Keratinocyte (primary cell): ENCODE measurements around the gene NXNL1. TPM values are rescaled to one million over a fixed set of nuclear protein-coding genes. Genes with fewer than 3 reads are reported as not detected.
A peak's percentile ranks its signal among the peaks of the same experiment; 100 is the strongest.

Source experiments
- DNase-seq: peaks from one replicate; pipeline ENCODE4 v3.0.0-alpha.2; 2011; ENCODE audit warnings: low read depth, missing footprints, low spot score
- FAIRE-seq: peaks from 2 replicates; lab custom pipeline; 2011; peaks lifted over from hg19 to GRCh38; lab: Jason Lieb, UNC
- H2AFZ ChIP-seq: 2 replicates; pipeline ENCODE4 v1.6.0; 2012; ENCODE audit warnings: low read length, control low read depth, inconsistent platforms; ENCODE audit not compliant: control insufficient read depth
- H3K27ac ChIP-seq: 2 replicates; pipeline ENCODE4 v1.5.1; 2011; ENCODE audit warnings: low read length; ENCODE audit not compliant: control insufficient read depth, insufficient read depth
- H3K27me3 ChIP-seq: 3 replicates; pipeline ENCODE4 v1.6.0; 2011; ENCODE audit warnings: low read length; ENCODE audit not compliant: control insufficient read depth, insufficient read depth; ENCODE audit errors: extremely low read depth
- H3K36me3 ChIP-seq, 2 experiments: 2 replicates in 1 of 2; 3 replicates in 1 of 2; pipeline ENCODE4 v1.5.1; 2011; ENCODE audit warnings: low read length in 2 of 2, mild to moderate bottlenecking in 1 of 2; ENCODE audit not compliant: control insufficient read depth in 2 of 2, insufficient read depth in 2 of 2; ENCODE audit errors: extremely low read depth in 1 of 2
- H3K4me1 ChIP-seq: 3 replicates; pipeline ENCODE4 v1.5.1; 2011; ENCODE audit warnings: low read length; ENCODE audit not compliant: control insufficient read depth, insufficient read depth; ENCODE audit errors: extremely low read depth
- H3K4me2 ChIP-seq: 3 replicates; pipeline ENCODE4 v1.6.0; 2011; ENCODE audit warnings: low read depth, low read length; ENCODE audit not compliant: control insufficient read depth, insufficient read depth; ENCODE audit errors: extremely low read depth
- H3K4me3 ChIP-seq, 3 experiments: fragments of 200-600 bp in 1 of 3; sonication (generic) in 1 of 3; 2 replicates in 2 of 3; 3 replicates in 1 of 3; pipeline ENCODE4 v1.5.1; 2011 to 2016; ENCODE audit warnings: low read length in 3 of 3, mild to moderate bottlenecking in 3 of 3, control low read depth in 2 of 3, inconsistent platforms in 1 of 3, low read depth in 1 of 3, mixed read lengths in 1 of 3, mixed run types in 1 of 3, moderate library complexity in 1 of 3; ENCODE audit not compliant: control insufficient read depth in 2 of 3, insufficient read depth in 2 of 3; ENCODE audit errors: extremely low read depth in 1 of 3
- H3K79me2 ChIP-seq: 2 replicates; pipeline ENCODE4 v1.6.0; 2012; ENCODE audit warnings: low read length; ENCODE audit not compliant: control insufficient read depth, insufficient read depth
- H3K9ac ChIP-seq: 3 replicates; pipeline ENCODE4 v1.6.0; 2011; ENCODE audit warnings: low read length; ENCODE audit not compliant: control insufficient read depth, insufficient read depth; ENCODE audit errors: extremely low read depth
- H3K9me1 ChIP-seq: 3 replicates; pipeline ENCODE4 v1.6.0; 2011; ENCODE audit warnings: low read length; ENCODE audit not compliant: control insufficient read depth, insufficient read depth; ENCODE audit errors: extremely low read depth
- H3K9me3 ChIP-seq: 2 replicates; pipeline ENCODE4 v1.5.1; 2012; ENCODE audit warnings: low read depth, low read length; ENCODE audit not compliant: control insufficient read depth
- H4K20me1 ChIP-seq: 3 replicates; pipeline ENCODE4 v1.6.0; 2011; ENCODE audit warnings: low read length; ENCODE audit not compliant: control insufficient read depth, insufficient read depth; ENCODE audit errors: extremely low read depth
- EZH2 ChIP-seq: IDR thresholded peaks from one replicate; pipeline ENCODE4 v1.6.1; 2012; ENCODE audit warnings: inconsistent platforms, mild to moderate bottlenecking, low read length, moderate library complexity
- dilution Hi-C: fragments of 300-500 bp; cut with MboI; formaldehyde crosslinking; loops from one replicate; pipeline ENCODE4 v1.7.0; 2020; ENCODE audit warnings: low sequenced_read_pairs; ENCODE audit not compliant: extremely low pct_ligation_motif_present
- polyA plus RNA-seq, 5 experiments: library from polyadenylated mRNA; depleted of rRNA in 3 of 5; stranded (reverse) in 3 of 5; stranded (forward) in 1 of 5; unstranded in 1 of 5; fragments of >200 nt; gene quantifications; 1 replicate in 1 of 5; 2 replicates in 3 of 5; 3 replicates in 1 of 5; pipeline versions ENCODE4 v1.2.1 to v1.2.3, GENCODE V29; 2011 to 2012; ENCODE audit warnings: missing spikeins in 2 of 5, low read depth in 1 of 5, low replicate concordance in 1 of 5
- TF ChIP-seq, protein P1 (sequence below), 3 experiments: IDR thresholded peaks in 1 of 3; conservative IDR thresholded peaks in 1 of 3; optimal IDR thresholded peaks in 1 of 3; 2 replicates in 2 of 3; 3 replicates in 1 of 3; pipeline versions ENCODE3 to v1.5.1; 2011; ENCODE audit warnings: low read length in 3 of 3, mild to moderate bottlenecking in 3 of 3, moderate library complexity in 2 of 3, control low read depth in 1 of 3, inconsistent platforms in 1 of 3; ENCODE audit not compliant: insufficient read depth in 2 of 3; ENCODE audit errors: extremely low read depth in 1 of 3

The NXNL1 gene
- polyA plus RNA-seq, 1 donor (not counting 4 experiments of a cell fraction or from before 2014, with no cell fraction given): not detected

DNA sequence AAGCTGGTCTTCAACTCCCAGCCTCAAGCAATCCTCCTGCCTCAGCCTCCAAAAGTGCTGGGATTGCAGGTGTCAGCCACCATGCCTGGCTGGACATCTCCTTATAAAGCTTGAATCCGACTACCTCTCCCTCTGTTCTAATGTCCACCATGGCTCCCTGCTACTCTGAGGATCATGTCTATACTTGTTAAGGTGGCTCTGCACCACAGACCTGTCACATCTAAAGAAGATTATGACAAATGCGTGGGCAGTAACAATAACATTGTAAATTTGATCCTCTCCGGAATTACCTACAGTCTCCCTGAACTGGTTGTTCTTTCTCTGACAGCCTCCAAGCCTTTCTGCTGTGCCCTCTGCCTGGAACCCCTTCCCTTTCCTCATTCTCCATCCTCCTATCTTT lies 1.8 kb downstream of the NXNL1 start:
- H4K20me1 ChIP-seq: no peaks in the 10 kb centered on the region
- no peak overlapping the region for H3K4me2 ChIP-seq
- DNase-seq: no peak
- H2AFZ ChIP-seq: peak overlapping the region; percentile 10
- H3K4me1 ChIP-seq: no peaks in the 10 kb centered on the region
- peaks cover 18% of the 10 kb centered on the region for H3K27me3 ChIP-seq
- dilution Hi-C loops: no loop called here
- H3K9me1 ChIP-seq: no peaks in the 10 kb centered on the region
- H3K27ac ChIP-seq: no peak overlapping the region
- H3K79me2 ChIP-seq: no peaks in the 10 kb centered on the region
- no peak for FAIRE-seq
- no peak overlapping the region for H3K9ac ChIP-seq
- no peaks in the 10 kb centered on the region for H3K36me3 ChIP-seq
- H3K4me3 ChIP-seq: no peak overlapping the region
- no peak for TF ChIP-seq EZH2
- TF ChIP-seq, protein P1, sequence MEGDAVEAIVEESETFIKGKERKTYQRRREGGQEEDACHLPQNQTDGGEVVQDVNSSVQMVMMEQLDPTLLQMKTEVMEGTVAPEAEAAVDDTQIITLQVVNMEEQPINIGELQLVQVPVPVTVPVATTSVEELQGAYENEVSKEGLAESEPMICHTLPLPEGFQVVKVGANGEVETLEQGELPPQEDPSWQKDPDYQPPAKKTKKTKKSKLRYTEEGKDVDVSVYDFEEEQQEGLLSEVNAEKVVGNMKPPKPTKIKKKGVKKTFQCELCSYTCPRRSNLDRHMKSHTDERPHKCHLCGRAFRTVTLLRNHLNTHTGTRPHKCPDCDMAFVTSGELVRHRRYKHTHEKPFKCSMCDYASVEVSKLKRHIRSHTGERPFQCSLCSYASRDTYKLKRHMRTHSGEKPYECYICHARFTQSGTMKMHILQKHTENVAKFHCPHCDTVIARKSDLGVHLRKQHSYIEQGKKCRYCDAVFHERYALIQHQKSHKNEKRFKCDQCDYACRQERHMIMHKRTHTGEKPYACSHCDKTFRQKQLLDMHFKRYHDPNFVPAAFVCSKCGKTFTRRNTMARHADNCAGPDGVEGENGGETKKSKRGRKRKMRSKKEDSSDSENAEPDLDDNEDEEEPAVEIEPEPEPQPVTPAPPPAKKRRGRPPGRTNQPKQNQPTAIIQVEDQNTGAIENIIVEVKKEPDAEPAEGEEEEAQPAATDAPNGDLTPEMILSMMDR (optimal IDR thresholded peaks at IDR 0.05 in 1 of 3, IDR thresholded peaks at IDR 0.05 in 1 of 3, conservative IDR thresholded peaks at IDR 0.05 in 1 of 3; ENCODE audit: extremely low read depth in 1 of 3, insufficient read depth in 2 of 3, low read length in 3 of 3): no peak
- no peaks in the 10 kb centered on the region for H3K9me3 ChIP-seq

DNA sequence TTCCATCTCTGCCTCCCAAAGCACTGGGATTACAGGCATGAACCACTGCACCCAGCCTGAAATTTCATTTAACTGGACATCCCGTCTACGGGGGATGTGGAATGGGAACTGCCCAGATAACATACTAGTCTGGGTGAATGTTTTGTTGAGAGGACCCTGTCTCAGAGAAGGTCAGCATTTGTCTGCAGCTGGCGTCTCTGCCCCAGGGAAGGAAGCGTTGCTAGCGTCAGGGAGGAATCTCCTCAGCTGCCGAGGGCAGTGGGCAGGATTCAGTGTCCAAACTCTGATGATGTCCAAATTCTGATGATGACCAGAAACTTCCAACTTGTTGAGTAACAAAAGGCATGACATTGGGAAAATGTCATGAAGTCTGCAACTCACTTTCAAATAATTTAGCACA lies 3.1 kb downstream of the NXNL1 start:
- Histone ChIP-seq H3K4me2 (no peak overlapping the region), H3K36me3 (no peaks in the 10 kb centered on the region), H3K9me3 (no peaks in the 10 kb centered on the region), H3K79me2 (no peaks in the 10 kb centered on the region), H3K9me1 (no peaks in the 10 kb centered on the region), H3K27me3 (peaks cover 18% of the 10 kb centered on the region), H3K4me1 (no peaks in the 10 kb centered on the region), H2AFZ (no peak overlapping the region), H3K4me3 (no peak overlapping the region), H3K9ac (no peak overlapping the region), H3K27ac (no peak overlapping the region), H4K20me1 (no peaks in the 10 kb centered on the region)
- TF ChIP-seq, protein P1 (optimal IDR thresholded peaks at IDR 0.05 in 1 of 3, IDR thresholded peaks at IDR 0.05 in 1 of 3, conservative IDR thresholded peaks at IDR 0.05 in 1 of 3; ENCODE audit: extremely low read depth in 1 of 3, insufficient read depth in 2 of 3, low read length in 3 of 3): no peak
- TF ChIP-seq EZH2: no peak
- FAIRE-seq (no peak), DNase-seq (no peak)
- dilution Hi-C loops: no loop called here
